SK-N-SH treated with all-trans-retinoic acid at 6 μM for 48 hours (cell line): ENCODE data around the gene ERO1B.

Experiments
- ARNTL ChIP-seq: fragments of 450-650 bp; formaldehyde crosslinking; IDR thresholded peaks from 2 replicates; pipeline ENCODE4 v1.5.0; 2020; ENCODE audit warnings: low read depth, mild to moderate bottlenecking, moderate library complexity, borderline replicate concordance
- GLIS3 ChIP-seq: fragments of 250-450 bp; sonication (Bioruptor Pico); IDR thresholded peaks from 2 replicates; pipeline ENCODE4 v1.5.0; 2020; ENCODE audit warnings: mild to moderate bottlenecking, moderate library complexity
- OSR1 ChIP-seq: fragments of 250-450 bp; sonication (Bioruptor Pico); IDR thresholded peaks from 2 replicates; pipeline ENCODE4 v1.8.0; 2022; ENCODE audit warnings: moderate library complexity, mild to moderate bottlenecking, inconsistent platforms
- PPARA ChIP-seq: fragments of 250-450 bp; sonication (Bioruptor Pico); IDR thresholded peaks from 2 replicates; pipeline ENCODE4 v1.5.0; 2020; ENCODE audit warnings: mild to moderate bottlenecking, borderline replicate concordance
- RARB ChIP-seq: fragments of 250-450 bp; sonication (Bioruptor Pico); IDR thresholded peaks from 2 replicates; pipeline ENCODE4 v1.8.0; 2021; ENCODE audit warnings: mild to moderate bottlenecking, moderate library complexity
- TCF4 ChIP-seq: fragments of 250-450 bp; sonication (Bioruptor Pico); IDR thresholded peaks from 2 replicates; pipeline ENCODE4 v1.8.0; 2021; ENCODE audit warnings: mild to moderate bottlenecking, moderate library complexity, borderline replicate concordance
- TOX ChIP-seq: fragments of 250-450 bp; sonication (Bioruptor Pico); IDR thresholded peaks from 2 replicates; pipeline ENCODE4 v1.8.0; 2021; ENCODE audit warnings: mild to moderate bottlenecking, moderate library complexity, borderline replicate concordance
- ZFP3 ChIP-seq: fragments of 250-450 bp; sonication (Bioruptor Pico); IDR thresholded peaks from 2 replicates; pipeline ENCODE4 v1.5.0; 2020; ENCODE audit warnings: mild to moderate bottlenecking, moderate library complexity
- ZNF70 ChIP-seq: fragments of 450-650 bp; formaldehyde crosslinking; IDR thresholded peaks from 2 replicates; pipeline ENCODE4 v1.5.0; 2020; ENCODE audit warnings: mild to moderate bottlenecking, moderate library complexity
- ZNF8 ChIP-seq: fragments of 450-650 bp; formaldehyde crosslinking; IDR thresholded peaks from 2 replicates; pipeline ENCODE4 v1.5.0; 2020; ENCODE audit warnings: mild to moderate bottlenecking, moderate library complexity
- TF ChIP-seq, protein P1 (sequence below): fragments of 250-450 bp; sonication (Bioruptor Pico); IDR thresholded peaks from 2 replicates; pipeline ENCODE4 v1.8.0; 2020; ENCODE audit warnings: mild to moderate bottlenecking, moderate library complexity, borderline replicate concordance
- TF ChIP-seq, protein P2 (sequence below): fragments of 250-450 bp; sonication (Bioruptor Pico); IDR thresholded peaks from 2 replicates; pipeline ENCODE4 v1.5.1; 2020; ENCODE audit warnings: low read depth, mild to moderate bottlenecking, moderate library complexity
- TF ChIP-seq, protein P3 (sequence below): fragments of 250-450 bp; sonication (Bioruptor Pico); IDR thresholded peaks from 2 replicates; pipeline ENCODE4 v1.8.0; 2021; ENCODE audit warnings: low read depth, mild to moderate bottlenecking, moderate library complexity, borderline replicate concordance

DNA sequence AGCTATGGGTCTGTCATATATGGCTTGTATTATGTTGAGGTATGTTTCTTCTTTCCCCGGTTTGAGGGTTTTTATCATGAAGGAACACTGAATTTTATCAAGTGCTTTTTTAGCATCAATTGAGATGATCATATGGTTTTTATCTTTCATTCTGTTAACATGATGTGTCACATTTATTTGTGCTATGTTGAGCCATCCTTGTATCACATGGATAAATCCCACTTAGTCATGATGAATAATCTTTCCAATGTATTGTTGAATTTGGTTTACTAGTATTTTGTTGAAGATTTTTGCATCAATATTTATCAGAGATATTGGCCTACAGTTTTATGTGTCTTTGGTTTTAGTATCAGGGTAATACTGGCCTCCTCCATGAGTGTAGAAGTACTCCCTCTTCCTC is 77.7 kb downstream of the ERO1B start:
- TF ChIP-seq TCF4 (CRISPR knock-in tag) (no peak), ZNF70 (CRISPR knock-in tag) (no peak), TOX (CRISPR knock-in tag) (no peak), ARNTL (CRISPR knock-in tag) (no peak), PPARA (CRISPR knock-in tag) (no peak), GLIS3 (CRISPR knock-in tag) (no peak), RARB (CRISPR knock-in tag) (no peak), ZNF8 (no peak), ZFP3 (no peak), OSR1 (CRISPR knock-in tag) (no peak)
- TF ChIP-seq, protein P1, sequence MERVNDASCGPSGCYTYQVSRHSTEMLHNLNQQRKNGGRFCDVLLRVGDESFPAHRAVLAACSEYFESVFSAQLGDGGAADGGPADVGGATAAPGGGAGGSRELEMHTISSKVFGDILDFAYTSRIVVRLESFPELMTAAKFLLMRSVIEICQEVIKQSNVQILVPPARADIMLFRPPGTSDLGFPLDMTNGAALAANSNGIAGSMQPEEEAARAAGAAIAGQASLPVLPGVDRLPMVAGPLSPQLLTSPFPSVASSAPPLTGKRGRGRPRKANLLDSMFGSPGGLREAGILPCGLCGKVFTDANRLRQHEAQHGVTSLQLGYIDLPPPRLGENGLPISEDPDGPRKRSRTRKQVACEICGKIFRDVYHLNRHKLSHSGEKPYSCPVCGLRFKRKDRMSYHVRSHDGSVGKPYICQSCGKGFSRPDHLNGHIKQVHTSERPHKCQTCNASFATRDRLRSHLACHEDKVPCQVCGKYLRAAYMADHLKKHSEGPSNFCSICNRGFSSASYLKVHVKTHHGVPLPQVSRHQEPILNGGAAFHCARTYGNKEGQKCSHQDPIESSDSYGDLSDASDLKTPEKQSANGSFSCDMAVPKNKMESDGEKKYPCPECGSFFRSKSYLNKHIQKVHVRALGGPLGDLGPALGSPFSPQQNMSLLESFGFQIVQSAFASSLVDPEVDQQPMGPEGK (CRISPR knock-in tag) = no peak
- TF ChIP-seq, protein P2, sequence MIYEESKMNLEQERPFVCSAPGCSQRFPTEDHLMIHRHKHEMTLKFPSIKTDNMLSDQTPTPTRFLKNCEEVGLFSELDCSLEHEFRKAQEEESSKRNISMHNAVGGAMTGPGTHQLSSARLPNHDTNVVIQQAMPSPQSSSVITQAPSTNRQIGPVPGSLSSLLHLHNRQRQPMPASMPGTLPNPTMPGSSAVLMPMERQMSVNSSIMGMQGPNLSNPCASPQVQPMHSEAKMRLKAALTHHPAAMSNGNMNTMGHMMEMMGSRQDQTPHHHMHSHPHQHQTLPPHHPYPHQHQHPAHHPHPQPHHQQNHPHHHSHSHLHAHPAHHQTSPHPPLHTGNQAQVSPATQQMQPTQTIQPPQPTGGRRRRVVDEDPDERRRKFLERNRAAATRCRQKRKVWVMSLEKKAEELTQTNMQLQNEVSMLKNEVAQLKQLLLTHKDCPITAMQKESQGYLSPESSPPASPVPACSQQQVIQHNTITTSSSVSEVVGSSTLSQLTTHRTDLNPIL (CRISPR knock-in tag) = no peak
- TF ChIP-seq, protein P3, sequence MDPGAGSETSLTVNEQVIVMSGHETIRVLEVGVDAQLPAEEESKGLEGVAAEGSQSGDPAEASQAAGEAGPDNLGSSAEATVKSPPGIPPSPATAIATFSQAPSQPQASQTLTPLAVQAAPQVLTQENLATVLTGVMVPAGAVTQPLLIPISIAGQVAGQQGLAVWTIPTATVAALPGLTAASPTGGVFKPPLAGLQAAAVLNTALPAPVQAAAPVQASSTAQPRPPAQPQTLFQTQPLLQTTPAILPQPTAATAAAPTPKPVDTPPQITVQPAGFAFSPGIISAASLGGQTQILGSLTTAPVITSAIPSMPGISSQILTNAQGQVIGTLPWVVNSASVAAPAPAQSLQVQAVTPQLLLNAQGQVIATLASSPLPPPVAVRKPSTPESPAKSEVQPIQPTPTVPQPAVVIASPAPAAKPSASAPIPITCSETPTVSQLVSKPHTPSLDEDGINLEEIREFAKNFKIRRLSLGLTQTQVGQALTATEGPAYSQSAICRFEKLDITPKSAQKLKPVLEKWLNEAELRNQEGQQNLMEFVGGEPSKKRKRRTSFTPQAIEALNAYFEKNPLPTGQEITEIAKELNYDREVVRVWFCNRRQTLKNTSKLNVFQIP (CRISPR knock-in tag) = no peak
